K562 (cell line): ENCODE results near the gene ANKRD24. TPM values are rescaled to one million over a fixed set of nuclear protein-coding genes. Genes with fewer than 3 reads are reported as not detected.
A peak's percentile ranks its signal among the peaks of the same experiment; 100 is the strongest.

Experiments used
- ARHGAP35 ChIP-seq: fragments of 450-650 bp; IDR thresholded peaks from 2 replicates; pipeline ENCODE4 v1.6.1; 2018; ENCODE audit not compliant: partially characterized antibody
- BHLHE40 ChIP-seq: IDR thresholded peaks from 2 replicates; pipeline ENCODE4 v1.6.1; 2011; ENCODE audit warnings: low read length, improper control_type of control experiment
- COPS2 ChIP-seq: fragments of 450-650 bp; conservative IDR thresholded peaks from 2 replicates; pipeline ENCODE4 v1.6.1; 2016; ENCODE audit warnings: mild to moderate bottlenecking, moderate library complexity
- FIP1L1 ChIP-seq: fragments of 200-400 bp; formaldehyde crosslinking; IDR thresholded peaks from 2 replicates; pipeline ENCODE4 v1.6.1; 2018; ENCODE audit warnings: mild to moderate bottlenecking, low read depth, low read length; ENCODE audit not compliant: poor library complexity, severe bottlenecking
- HDAC6 ChIP-seq: IDR thresholded peaks from 2 replicates; pipeline ENCODE4 v1.6.1; 2012; ENCODE audit warnings: low read depth, mild to moderate bottlenecking, control low read depth, inconsistent platforms, low read length, moderate library complexity
- KAT7 ChIP-seq: sonication (generic); formaldehyde crosslinking; IDR thresholded peaks from 2 replicates; pipeline ENCODE4 v1.8.0; 2022; ENCODE audit warnings: missing genetic modification reagents, mild to moderate bottlenecking, borderline replicate concordance
- KHSRP ChIP-seq: fragments of 450-650 bp; IDR thresholded peaks from 2 replicates; pipeline ENCODE4 v1.6.1; 2017
- NUFIP1 ChIP-seq: fragments of 450-650 bp; IDR thresholded peaks from 2 replicates; pipeline ENCODE4 v1.6.1; 2018; ENCODE audit not compliant: partially characterized antibody
- POLR2B ChIP-seq: fragments of 450-650 bp; IDR thresholded peaks from 2 replicates; pipeline ENCODE4 v1.6.1; 2018; ENCODE audit warnings: low read depth; ENCODE audit not compliant: partially characterized antibody
- SRSF7 ChIP-seq: fragments of 200-400 bp; formaldehyde crosslinking; optimal IDR thresholded peaks from 2 replicates; pipeline ENCODE3; 2017; ENCODE audit warnings: mild to moderate bottlenecking, low read depth, low read length
- STAT5B ChIP-seq: fragments of 250-450 bp; sonication (Bioruptor Pico); IDR thresholded peaks from 2 replicates; pipeline ENCODE4 v1.8.0; 2021; ENCODE audit warnings: mild to moderate bottlenecking, inconsistent platforms
- ZNF224 ChIP-seq: sonication (generic); formaldehyde crosslinking; IDR thresholded peaks from 2 replicates; pipeline ENCODE4 v1.8.0; 2022; ENCODE audit warnings: mild to moderate bottlenecking, missing genetic modification reagents
- ZNF232 ChIP-seq: sonication (generic); formaldehyde crosslinking; IDR thresholded peaks from 2 replicates; pipeline ENCODE4 v1.8.0; 2022; ENCODE audit warnings: mild to moderate bottlenecking, missing genetic modification reagents
- ZNF239 ChIP-seq: fragments of 250-450 bp; sonication (Bioruptor Pico); IDR thresholded peaks from 2 replicates; pipeline ENCODE4 v1.4.0; 2020; ENCODE audit warnings: mild to moderate bottlenecking
- ZNF785 ChIP-seq: fragments of 250-450 bp; sonication (Bioruptor Pico); IDR thresholded peaks from 2 replicates; pipeline ENCODE4 v1.4.0; 2020; ENCODE audit warnings: mild to moderate bottlenecking
- ZNF79 ChIP-seq: fragments of 250-450 bp; sonication (Bioruptor Pico); IDR thresholded peaks from 2 replicates; pipeline ENCODE4 v1.4.0; 2020; ENCODE audit warnings: low read depth, mild to moderate bottlenecking, moderate library complexity
- polyA plus RNA-seq, 8 experiments: library from polyadenylated mRNA; depleted of rRNA in 4 of 8; stranded (reverse) in 5 of 8; unstranded in 3 of 8; fragments of >200 nt; fragmentation: Nextera tagmentation in 2 of 8; fragmentation: Illumina TruSeq in 1 of 8; extraction: Ambion mirVana in 2 of 8; extraction: Trizol in 1 of 8; gene quantifications; 2 replicates each; pipeline versions ENCODE4 v1.2.1 to v1.2.3, GENCODE V29; 2011 to 2014; ENCODE audit warnings: inconsistent platforms in 1 of 8, missing spikeins in 1 of 8
- total RNA-seq, 7 experiments: library from RNA; depleted of rRNA in 6 of 7; stranded (reverse); fragments of >200 nt in 6 of 7; fragmentation: Illumina TruSeq in 2 of 7; extraction: Trizol in 2 of 7; gene quantifications; 2 replicates each; pipeline versions ENCODE4 v1.2.1 to v1.2.3, GENCODE V29; 2011 to 2021; ENCODE audit warnings: low replicate concordance in 1 of 7
- TF ChIP-seq, protein P1 (sequence below): fragments of 250-450 bp; sonication (Bioruptor Pico); IDR thresholded peaks from 2 replicates; pipeline ENCODE4 v1.4.0; 2020; ENCODE audit warnings: mild to moderate bottlenecking
- TF ChIP-seq, protein P2 (sequence below): sonication (generic); formaldehyde crosslinking; IDR thresholded peaks from 2 replicates; pipeline ENCODE4 v1.8.0; 2023; ENCODE audit warnings: mild to moderate bottlenecking, missing genetic modification reagents
- TF ChIP-seq, protein P3 (sequence below): sonication (generic); formaldehyde crosslinking; IDR thresholded peaks from 2 replicates; pipeline ENCODE4 v1.8.1; 2023; ENCODE audit warnings: mild to moderate bottlenecking, missing genetic modification reagents
- TF ChIP-seq, protein P4 (sequence below), 2 experiments: IDR thresholded peaks; 2 replicates each; pipeline ENCODE4 v1.6.1; 2011; ENCODE audit warnings: borderline replicate concordance in 1 of 2, control low read depth in 1 of 2, low read depth in 1 of 2, low read length in 1 of 2, mild to moderate bottlenecking in 1 of 2, mixed read lengths in 1 of 2, moderate library complexity in 1 of 2; ENCODE audit not compliant: insufficient read depth in 1 of 2, insufficient read length in 1 of 2, poor library complexity in 1 of 2, severe bottlenecking in 1 of 2; ENCODE audit errors: extremely low read depth in 1 of 2
- TF ChIP-seq, protein P5 (sequence below): fragments of 250-450 bp; sonication (Bioruptor Pico); IDR thresholded peaks from 2 replicates; pipeline ENCODE4 v1.8.0; 2022; ENCODE audit warnings: moderate library complexity, mild to moderate bottlenecking, inconsistent platforms

The ANKRD24 gene
- total and polyA plus RNA-seq, 9 of the 15 experiments (the other 6 are each of a cell fraction or from before 2014, with no cell fraction given) = 0.07 to 0.12 (median 0.09) TPM; not detected in 5

DNA sequence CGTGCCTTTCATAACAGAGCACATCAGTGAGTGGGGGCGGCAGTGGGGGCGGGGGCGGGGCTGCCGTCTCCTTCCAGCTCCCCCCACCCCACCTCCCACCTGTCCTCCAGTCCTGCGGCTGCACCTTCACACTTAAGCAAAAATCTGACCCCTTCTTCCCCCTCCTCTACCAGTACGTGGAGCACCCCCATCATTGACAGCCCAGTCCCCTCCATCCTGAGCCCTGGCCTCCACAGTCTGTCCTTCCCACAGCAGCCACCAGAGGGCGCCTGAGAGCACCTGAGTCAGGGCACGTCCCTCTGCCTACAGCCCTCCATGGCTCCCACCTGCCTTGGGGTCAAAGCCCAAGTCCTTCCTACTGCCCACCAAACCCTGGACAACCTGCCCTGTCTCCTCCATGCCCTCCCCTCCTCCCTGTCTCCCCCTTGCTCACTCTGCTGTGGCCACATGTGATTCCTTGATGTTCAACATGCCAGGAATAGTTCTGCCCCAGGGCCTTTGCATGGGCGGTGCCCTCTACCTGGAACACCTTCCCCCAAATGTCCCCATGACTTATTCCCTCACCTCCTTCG lies 50.9 kb downstream of the ANKRD24 start (continued):
- TF ChIP-seq, protein P1, sequence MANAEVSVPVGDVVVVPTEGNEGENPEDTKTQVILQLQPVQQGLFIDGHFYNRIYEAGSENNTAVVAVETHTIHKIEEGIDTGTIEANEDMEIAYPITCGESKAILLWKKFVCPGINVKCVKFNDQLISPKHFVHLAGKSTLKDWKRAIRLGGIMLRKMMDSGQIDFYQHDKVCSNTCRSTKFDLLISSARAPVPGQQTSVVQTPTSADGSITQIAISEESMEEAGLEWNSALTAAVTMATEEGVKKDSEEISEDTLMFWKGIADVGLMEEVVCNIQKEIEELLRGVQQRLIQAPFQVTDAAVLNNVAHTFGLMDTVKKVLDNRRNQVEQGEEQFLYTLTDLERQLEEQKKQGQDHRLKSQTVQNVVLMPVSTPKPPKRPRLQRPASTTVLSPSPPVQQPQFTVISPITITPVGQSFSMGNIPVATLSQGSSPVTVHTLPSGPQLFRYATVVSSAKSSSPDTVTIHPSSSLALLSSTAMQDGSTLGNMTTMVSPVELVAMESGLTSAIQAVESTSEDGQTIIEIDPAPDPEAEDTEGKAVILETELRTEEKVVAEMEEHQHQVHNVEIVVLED = no peak
- TF ChIP-seq KHSRP (no peak), ZNF239 (no peak), SRSF7 (no peak), ZNF224 (CRISPR knock-in tag) (no peak), ZNF79 (no peak), BHLHE40 (no peak), COPS2 (no peak), FIP1L1 (no peak), NUFIP1 (no peak), ZNF232 (CRISPR knock-in tag) (no peak), STAT5B (CRISPR knock-in tag) (no peak), KAT7 (CRISPR knock-in tag) (no peak), ZNF785 (CRISPR knock-in tag) (no peak), POLR2B (no peak), ARHGAP35 (no peak), HDAC6 (no peak)
- TF ChIP-seq, protein P2, sequence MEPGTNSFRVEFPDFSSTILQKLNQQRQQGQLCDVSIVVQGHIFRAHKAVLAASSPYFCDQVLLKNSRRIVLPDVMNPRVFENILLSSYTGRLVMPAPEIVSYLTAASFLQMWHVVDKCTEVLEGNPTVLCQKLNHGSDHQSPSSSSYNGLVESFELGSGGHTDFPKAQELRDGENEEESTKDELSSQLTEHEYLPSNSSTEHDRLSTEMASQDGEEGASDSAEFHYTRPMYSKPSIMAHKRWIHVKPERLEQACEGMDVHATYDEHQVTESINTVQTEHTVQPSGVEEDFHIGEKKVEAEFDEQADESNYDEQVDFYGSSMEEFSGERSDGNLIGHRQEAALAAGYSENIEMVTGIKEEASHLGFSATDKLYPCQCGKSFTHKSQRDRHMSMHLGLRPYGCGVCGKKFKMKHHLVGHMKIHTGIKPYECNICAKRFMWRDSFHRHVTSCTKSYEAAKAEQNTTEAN = 0 out of 2 replicates have a peak, but pooled peaks have one; percentile 46
- TF ChIP-seq, protein P3, sequence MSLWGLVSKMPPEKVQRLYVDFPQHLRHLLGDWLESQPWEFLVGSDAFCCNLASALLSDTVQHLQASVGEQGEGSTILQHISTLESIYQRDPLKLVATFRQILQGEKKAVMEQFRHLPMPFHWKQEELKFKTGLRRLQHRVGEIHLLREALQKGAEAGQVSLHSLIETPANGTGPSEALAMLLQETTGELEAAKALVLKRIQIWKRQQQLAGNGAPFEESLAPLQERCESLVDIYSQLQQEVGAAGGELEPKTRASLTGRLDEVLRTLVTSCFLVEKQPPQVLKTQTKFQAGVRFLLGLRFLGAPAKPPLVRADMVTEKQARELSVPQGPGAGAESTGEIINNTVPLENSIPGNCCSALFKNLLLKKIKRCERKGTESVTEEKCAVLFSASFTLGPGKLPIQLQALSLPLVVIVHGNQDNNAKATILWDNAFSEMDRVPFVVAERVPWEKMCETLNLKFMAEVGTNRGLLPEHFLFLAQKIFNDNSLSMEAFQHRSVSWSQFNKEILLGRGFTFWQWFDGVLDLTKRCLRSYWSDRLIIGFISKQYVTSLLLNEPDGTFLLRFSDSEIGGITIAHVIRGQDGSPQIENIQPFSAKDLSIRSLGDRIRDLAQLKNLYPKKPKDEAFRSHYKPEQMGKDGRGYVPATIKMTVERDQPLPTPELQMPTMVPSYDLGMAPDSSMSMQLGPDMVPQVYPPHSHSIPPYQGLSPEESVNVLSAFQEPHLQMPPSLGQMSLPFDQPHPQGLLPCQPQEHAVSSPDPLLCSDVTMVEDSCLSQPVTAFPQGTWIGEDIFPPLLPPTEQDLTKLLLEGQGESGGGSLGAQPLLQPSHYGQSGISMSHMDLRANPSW (CRISPR knock-in tag) = no peak
- TF ChIP-seq, protein P4, sequence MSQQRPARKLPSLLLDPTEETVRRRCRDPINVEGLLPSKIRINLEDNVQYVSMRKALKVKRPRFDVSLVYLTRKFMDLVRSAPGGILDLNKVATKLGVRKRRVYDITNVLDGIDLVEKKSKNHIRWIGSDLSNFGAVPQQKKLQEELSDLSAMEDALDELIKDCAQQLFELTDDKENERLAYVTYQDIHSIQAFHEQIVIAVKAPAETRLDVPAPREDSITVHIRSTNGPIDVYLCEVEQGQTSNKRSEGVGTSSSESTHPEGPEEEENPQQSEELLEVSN (IDR thresholded peaks at IDR 0.05; ENCODE audit: borderline replicate concordance in 1 of 2, extremely low read depth in 1 of 2, insufficient read depth in 1 of 2, insufficient read length in 1 of 2, low read depth in 1 of 2, low read length in 1 of 2, poor library complexity in 1 of 2, severe bottlenecking in 1 of 2) = no peak
- TF ChIP-seq, protein P5, sequence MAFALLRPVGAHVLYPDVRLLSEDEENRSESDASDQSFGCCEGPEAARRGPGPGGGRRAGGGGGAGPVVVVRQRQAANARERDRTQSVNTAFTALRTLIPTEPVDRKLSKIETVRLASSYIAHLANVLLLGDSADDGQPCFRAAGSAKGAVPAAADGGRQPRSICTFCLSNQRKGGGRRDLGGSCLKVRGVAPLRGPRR = no peak
